ENCODE measurements around the gene PITPNC1. TPM values are rescaled to one million over a fixed set of nuclear protein-coding genes. Genes with fewer than 3 reads are reported as not detected.

The PITPNC1 gene
- total RNA-seq, 1 donor, result 25.7 TPM

- DNase-seq (ENCODE audit: low read depth), result no peak
- no peak overlapping the region for H3K4me3 ChIP-seq (ENCODE audit: low read depth, low read length)
- no peak for TF ChIP-seq CTCF (IDR thresholded peaks at IDR 0.05; ENCODE audit: insufficient read depth, low read length)
Measured at GRCh38 chr17:67563692-67564228, 186.7 kb downstream of the PITPNC1 start.

- H3K4me3 ChIP-seq (ENCODE audit: low read depth, low read length), result no peak overlapping the region
- no peak for DNase-seq (ENCODE audit: low read depth)
- TF ChIP-seq CTCF (IDR thresholded peaks at IDR 0.05; ENCODE audit: insufficient read depth, low read length), result no peak
Measured at GRCh38 chr17:67565068-67565467, 188.0 kb downstream of the PITPNC1 start.

- H3K4me3 ChIP-seq (ENCODE audit: low read depth, low read length), result no peak overlapping the region
- no peak for DNase-seq (ENCODE audit: low read depth)
- no peak for TF ChIP-seq CTCF (IDR thresholded peaks at IDR 0.05; ENCODE audit: insufficient read depth, low read length)
Measured at GRCh38 chr17:67566656-67567055, 189.6 kb downstream of the PITPNC1 start.

GRCh38 chr17:67569015-67569451 is 192.0 kb downstream of the PITPNC1 start:
- H3K4me3 ChIP-seq (ENCODE audit: low read depth, low read length), result no peak overlapping the region
- no peak for TF ChIP-seq CTCF (IDR thresholded peaks at IDR 0.05; ENCODE audit: insufficient read depth, low read length)
- DNase-seq (ENCODE audit: low read depth), result no peak

- H3K4me3 ChIP-seq (ENCODE audit: low read depth, low read length), result no peak overlapping the region
- no peak for DNase-seq (ENCODE audit: low read depth)
- TF ChIP-seq CTCF (IDR thresholded peaks at IDR 0.05; ENCODE audit: insufficient read depth, low read length), result no peak
Measured at GRCh38 chr17:67569873-67570272, 192.8 kb downstream of the PITPNC1 start.

- no peak for DNase-seq (ENCODE audit: low read depth)
- no peak for TF ChIP-seq CTCF (IDR thresholded peaks at IDR 0.05; ENCODE audit: insufficient read depth, low read length)
- H3K4me3 ChIP-seq (ENCODE audit: low read depth, low read length), result no peak overlapping the region
Measured at GRCh38 chr17:67570797-67571196, 193.7 kb downstream of the PITPNC1 start.

GRCh38 chr17:67571478-67571877 is 194.4 kb downstream of the PITPNC1 start:
- TF ChIP-seq CTCF (IDR thresholded peaks at IDR 0.05; ENCODE audit: insufficient read depth, low read length), result no peak
- DNase-seq (ENCODE audit: low read depth), result no peak
- H3K4me3 ChIP-seq (ENCODE audit: low read depth, low read length), result no peak overlapping the region

Data from fibroblast of the aortic adventitia (primary cell).